IPS DF 19.7 (cell line): ENCODE measurements around the gene RAB40B.
"Not testable (repeated sequence)": the region's sequence is repeated elsewhere in the genome, so short reads cannot be mapped to it uniquely, and the experiment has no call there.

Source experiments
- DNase-seq: peaks from one replicate; pipeline ENCODE4 v3.0.0-alpha.2; 2013; ENCODE audit warnings: low read depth, low spot score

The RAB40B gene

DNA sequence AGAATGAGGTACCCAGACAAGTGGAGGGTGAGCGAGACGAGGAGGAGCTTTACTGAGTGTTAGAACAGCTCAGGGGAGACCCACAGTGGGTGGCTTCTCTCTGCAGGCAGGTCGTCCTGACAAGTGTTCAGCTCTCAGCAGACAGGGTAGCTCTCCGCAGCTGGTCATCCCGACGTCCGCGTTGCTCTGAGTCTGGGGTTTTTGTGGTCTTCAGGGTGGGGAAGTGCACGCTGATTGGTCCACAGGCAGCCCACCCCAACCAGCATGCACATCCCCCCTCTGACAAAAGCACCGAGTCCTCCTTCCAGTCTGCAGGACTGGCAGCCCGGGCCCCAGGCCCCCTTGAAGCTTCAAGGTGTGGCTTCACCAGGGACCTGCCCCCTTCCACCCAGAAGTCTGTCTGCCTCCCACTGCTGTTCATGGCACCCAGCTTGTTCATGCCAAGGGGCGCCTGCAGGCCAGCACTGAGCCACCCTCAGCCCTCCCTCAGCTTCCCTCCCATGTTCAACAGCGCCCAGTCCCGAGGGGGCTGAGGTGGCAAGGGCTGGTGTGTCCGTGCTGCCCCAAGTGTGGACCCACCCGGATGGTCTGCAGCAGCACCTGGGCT, 30.4 kb downstream of the RAB40B start:
- DNase-seq: no peak

DNA sequence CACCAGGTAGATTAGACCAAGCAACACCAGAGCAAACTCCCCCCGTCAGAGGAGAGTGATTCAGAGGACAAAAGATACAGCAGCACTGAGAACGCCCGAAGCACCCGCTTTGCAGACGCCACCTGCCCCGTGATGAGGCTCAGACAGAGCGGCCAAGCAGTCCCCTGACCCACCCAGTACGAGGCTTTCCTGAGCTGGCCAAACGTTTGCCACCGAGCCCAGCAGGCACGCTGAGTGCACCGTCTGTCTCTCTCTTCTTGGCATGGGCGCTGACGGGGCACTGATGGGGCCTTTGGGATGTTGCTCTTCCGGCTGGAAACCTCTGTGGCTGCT, 30.9 kb downstream of the RAB40B start:
- DNase-seq: no peak

DNA sequence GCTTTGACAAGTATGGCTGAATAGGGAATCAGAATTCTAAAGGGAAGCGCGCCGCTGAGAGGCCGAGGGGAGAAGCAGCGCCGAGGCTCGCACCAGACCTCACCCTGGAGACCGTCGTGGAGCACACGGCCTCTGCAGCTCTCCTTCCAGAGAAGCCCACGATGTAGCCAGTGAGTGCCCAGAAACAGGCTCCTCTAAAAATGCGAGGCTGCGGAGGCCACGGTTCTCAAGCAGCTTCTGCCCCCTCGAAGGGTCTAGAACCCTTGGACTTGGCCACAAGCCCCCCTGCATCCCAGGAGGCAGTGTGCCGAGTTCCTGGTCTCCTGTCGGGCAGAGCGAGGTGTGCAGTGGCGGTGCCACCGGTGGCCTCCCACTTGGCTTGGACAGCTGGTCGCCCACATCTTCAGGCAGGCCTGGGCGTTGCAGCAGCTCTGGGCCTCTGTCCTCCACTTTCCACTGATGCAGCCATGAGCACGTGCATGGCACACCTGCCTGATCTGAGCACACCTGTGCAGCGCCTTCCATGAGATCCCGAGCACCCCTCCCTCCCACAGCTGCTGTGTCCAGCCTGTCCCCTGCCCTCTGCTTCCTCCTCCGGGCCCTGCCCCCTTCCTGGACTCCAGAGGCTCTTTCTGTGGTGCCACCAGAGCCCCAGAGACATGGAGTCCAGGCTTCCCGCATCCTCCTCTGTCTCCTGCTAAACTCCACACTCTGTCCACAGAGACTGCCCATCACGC, 31.4 kb downstream of the RAB40B start:
- DNase-seq: no peak

DNA sequence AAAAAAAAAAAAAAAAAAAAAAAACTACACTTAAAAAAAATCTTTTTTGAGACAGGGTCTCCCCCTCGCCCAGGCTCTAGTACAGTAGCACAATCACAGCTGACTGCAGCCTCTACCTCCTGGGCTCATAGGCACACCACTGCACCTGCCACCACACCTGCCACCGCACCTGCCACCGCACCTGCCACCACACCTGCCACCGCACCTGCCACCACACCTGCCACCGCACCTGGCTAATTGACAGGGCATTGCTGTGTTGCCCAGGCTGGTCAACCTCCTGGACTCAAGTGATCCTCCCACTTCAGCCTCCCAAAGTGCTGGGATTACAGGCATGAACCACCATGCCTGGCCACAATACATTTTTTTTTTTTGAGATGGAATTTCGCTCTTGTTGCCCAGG, 32.6 kb downstream of the RAB40B start:
- no peak for DNase-seq

DNA sequence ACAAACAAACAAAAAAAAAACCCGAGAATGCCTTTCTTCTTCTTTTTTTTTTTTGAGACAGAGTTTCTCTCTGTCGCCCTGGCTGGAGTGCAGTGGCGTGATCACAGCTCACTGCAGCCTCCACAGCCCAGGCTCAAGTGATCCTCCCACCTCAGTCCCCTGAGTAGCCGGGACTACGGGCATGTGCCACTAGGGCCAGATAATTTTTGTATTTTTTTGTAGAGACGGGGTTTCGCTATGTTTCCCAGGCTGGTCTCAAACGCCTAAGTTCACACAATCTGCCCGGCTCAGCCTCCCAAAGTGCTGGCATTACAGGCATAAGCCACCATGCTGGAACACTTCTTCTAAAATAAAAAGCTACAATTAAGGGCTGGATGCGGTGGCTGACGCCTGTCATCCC, 33.3 kb downstream of the RAB40B start:
- no peak for DNase-seq

DNA sequence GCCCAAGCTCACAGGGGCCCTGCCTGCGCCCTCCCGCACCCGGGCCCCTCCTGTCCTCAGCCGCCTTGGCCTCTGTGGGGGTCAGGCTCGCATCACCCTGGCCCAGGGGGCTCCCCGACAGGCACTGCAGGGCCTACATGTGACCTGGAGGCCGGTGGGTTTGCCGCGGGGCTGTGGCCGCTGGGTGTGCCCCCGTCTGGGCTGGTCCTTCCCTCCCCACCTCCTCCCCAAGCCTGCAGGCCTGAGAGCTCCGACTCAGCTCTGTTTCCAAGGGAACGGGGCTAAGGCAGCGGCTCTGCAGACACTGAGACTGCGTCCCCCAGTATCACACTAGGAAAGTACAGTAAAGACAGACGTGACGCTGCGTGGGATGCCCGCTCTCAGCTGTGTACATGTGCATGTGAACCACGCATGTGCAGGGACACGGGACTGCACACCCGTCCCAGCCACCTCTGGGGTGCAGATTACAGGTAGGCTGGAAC, 33.8 kb downstream of the RAB40B start:
- DNase-seq: no peak

DNA sequence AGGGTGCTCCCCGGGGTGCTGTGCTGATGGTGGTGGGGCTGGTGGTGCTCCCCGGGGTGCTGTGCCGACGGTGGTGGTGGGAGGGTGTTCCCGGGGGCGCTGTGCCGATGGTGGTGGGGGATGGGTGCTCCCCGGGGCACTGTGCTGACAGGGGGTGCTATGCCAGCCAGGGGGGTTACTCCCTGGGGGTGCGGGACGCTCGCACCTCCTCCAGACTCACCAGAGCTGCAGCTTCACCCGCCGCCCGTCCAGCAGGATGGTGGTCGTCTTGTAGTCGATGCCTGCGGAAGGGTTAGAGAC, 34.3 kb downstream of the RAB40B start:
- no peak for DNase-seq

DNA sequence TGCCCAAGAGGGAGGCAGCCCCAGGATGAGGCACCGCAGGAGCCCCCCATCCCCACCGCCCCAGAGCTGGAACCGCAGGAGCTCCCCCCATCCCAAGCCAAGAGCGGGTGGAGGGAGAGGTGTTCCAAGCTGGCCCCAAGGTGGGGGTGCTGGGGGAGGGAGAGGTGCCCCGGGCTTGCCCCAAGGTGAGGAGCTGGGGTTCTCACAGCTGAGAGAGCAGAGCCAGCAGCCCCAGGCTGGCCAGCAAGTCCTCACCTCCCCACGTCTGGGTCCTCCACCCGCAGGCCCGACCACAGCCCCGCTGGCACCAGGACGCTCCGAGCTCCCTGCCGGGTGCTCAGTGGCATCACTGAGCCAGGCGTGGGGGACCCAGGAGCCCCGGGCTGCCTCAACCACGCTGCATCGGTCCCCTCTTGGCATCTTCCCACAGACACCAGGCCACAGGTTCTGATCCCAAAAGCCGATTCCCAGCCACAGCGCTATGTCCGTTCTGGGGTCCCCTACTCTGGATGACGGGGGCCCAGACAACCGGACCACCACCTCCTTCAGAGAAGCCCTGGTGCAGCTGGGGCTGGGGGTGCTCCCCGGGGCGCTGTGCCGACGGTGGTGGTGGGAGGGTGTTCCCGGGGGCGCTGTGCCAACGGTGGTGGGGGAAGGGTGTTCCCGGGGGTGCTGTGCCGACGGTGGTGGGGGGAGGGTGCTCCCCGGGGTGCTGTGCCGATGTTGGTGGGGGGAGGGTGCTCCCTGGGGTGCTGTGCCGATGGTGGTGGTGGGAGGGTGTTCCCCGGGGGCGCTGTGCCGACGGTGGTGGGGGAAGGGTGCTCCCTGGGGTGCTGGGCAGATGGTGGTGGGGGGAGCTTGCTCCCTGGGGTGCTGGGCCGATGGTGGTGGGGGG, 34.9 kb downstream of the RAB40B start:
- no peak for DNase-seq

DNA sequence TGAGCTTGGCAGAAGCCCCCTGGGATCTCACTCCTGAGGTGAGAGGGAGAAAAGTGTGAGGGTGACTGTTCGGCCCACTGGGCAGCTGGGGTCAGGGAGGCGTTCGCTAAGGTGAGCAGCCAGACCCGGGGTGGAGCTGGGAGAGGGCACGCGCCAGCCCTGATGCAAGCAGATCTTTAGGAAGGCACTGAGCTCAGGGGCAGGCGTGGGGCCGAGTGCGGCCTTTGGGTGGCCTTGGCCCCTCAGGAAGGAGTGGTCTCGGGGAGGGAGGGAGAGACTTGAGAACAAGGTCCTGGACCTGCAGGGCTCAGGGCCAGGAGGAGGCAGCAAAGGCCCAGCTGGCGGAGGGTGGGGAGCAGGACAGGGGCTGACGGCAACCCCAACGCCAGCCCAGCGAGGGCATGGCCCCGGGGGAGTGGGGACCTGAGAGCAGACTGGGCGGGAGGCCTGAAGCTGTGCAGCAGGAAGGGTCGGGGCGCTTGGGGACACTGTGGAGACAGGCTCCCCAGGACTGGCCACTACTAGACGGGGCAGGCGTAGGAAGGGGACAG, 35.7 kb downstream of the RAB40B start:
- DNase-seq: no peak

DNA sequence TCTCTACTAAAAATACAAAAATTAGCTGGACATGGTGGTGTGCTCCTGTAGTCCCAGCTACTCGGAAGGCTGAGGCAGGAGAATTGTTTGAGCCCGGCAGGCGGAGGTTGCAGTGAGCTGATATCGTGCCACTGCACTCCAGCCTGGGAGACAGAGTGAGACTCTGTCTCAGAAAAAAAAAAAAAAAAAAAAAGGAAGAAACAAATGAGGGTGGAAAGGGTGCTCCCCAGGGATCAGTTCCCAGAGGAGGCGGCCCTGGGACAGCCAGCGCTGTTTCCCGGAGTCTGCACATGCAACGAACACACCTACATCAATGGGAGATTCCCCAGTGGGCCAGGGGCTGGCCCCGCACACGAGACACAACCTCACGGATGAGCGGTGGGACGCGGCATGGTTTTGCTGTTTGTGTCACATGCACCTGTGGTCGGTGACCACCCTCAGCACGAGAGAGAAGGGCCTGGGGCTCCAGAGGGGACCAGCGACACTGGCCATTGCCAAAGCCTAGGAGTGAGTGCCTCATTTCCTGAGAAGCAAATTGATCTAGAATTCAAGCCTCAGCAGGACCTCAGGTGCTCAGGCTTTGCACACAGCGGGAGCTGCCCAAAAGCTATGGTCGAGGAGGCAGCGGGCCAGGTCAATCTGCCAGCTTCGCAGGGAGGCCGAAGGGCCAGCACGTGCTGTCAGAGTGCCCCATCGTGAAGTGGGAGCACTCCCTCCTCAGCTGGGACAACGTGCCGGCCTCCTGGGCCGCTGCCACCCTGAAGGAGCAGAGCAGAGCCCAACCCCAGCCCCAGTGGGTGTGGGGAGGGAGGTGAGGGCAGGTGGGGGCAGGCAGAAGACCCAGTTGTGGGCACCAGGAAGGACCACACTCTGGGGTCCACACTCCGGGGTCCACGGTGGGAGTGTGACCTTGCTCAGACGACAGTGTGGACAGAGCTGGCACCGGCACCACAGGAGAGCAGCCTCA, 36.5 kb downstream of the RAB40B start:
- DNase-seq: no peak

DNA sequence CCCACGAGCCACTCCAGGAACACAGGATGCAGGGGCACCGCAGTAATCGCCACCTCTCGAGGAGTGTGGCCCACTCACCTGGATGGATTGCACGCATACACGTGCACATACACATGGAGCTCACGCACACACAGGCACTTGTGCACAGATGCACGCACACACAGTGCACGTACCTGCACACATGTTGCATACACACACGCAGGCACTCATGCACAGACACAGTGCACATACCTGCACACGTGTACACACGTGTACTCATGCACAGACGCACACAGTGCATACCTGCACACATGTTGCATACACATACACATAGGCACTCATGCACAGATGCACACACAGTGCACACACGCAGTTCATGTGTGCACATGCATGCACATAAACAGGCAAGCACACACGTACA, 38.6 kb downstream of the RAB40B start:
- DNase-seq: no peak

DNA sequence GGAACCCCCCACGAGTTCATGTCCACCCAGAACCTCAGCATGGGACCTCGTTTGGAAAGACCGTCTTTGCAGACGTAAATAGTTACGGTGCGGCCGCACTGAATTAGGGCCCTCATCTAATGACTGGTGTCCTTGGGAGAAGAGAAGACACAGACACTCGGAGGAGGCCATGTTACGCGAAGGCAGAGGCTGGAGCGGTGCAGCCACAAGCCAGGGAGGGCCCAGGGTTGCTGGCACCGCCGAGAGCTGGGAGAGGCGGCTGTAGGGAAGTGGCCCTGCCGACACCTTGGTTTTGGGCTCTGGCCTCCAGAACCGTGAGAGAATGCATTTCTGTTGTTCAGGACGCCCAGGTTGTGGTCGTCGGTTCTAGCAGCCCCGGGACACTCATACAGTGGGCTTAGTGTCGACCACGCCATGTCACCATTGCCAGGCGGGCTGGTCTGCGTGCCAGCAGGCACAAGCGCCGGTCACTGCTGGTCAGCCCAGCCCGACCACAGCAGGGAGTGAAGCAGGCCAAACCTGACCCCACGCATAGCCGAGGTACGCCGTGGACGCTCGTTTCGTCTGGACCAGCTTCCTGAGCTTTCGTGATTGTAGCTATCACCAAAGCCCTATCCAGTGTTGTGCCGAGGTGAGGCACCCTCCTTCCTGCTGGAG, 39.6 kb downstream of the RAB40B start:
- DNase-seq: no peak

DNA sequence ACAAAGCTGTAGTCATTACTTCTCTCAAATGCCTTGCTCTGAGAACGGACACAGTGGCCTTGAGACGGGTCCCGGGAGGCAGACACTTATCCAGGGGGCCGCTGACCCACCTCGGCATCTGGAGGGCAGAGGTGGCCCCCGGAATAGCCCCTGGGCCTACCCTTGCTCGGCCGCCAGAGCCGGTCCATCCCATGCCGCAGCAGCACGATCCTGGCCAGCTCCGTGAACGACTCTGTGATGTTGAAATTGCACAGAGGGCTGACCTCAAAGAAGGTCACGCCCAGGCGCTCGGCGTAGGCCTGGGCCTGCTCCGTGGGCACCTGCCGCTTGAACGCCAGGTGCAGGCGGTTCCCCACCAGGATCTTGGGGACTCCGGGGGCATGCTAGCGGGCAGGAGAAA, 40.2 kb downstream of the RAB40B start:
- DNase-seq: no peak

DNA sequence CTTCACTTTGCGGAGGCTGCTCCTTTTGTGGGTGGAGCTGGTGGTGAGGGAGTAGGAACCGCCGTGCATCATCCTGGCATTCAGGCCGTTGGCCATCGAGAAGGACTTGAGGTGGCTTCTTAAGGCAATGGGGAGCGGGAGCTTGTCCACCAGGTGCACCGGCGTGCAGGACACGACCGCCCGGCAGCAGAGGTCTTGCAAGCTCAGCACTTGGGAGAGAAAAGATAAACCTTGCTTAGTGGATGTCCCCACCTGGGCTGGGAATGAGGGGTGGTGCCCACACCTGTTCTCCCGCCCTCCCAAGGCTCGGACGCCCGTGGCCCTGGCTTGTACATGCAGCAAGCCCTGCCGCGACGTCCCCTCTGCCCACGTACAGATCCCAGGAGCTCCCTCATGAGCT, 40.6 kb downstream of the RAB40B start:
- no peak for DNase-seq

DNA sequence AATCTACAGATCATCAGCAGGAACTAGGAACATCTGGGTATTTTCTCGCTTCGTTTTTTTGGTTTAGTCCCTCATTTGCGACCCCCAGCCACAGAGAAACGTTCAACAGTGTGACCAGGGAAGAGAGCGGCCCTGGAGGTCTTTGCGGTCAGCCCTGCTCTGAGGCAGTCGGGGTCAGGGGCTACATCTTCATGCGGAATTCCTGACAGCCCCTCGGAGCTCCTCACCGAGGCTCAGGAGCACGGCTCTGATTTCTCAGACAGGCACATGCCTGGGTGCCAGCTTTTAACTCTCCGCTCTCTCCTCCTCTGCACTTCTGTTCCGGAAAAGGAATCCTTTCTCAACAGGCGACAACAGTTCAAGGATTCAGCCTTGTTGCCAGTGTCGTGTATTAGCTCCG, 42.2 kb downstream of the RAB40B start:
- DNase-seq: no peak

DNA sequence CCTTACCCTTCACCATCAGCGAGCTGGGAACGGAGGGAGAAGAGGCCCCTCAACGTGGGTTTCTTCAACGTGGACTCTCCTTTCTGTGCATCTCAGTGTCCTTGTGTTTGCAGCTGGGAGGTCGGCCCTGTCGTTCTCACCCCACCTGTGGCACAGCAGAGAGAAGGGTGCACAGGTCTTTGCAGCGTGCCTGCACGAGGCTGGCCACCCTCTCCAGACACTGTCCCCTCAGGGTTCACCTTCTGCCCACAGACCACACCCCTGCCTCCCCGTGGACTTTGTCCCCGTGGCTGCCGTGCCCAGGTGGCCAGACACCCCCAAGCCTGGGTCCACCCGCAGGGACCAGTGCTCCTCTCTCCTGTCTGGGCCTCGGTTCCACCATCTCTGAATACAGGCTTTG, 43.0 kb downstream of the RAB40B start:
- no peak for DNase-seq

DNA sequence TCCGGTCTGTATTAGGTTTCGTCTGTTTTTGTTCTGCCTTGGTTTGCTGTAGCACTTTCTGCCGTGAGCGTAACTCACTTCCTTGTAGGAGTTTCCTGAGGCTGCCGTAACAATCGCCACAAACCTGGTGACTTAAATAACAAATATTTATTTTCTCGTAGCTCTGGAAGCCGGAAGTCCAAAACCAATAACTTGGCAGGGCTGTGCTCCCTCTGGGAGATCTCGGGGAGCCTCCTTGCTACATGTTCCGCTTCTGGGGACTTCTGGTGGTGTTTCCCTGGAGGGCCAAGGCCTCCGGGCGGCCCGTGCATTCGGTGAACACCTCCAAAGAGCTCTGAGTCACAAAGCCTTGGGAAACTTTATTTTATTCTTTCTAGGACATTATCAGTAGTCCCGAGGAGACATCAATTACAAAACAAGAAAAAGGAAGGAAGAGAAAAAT, 43.4 kb downstream of the RAB40B start:
- no peak for DNase-seq

DNA sequence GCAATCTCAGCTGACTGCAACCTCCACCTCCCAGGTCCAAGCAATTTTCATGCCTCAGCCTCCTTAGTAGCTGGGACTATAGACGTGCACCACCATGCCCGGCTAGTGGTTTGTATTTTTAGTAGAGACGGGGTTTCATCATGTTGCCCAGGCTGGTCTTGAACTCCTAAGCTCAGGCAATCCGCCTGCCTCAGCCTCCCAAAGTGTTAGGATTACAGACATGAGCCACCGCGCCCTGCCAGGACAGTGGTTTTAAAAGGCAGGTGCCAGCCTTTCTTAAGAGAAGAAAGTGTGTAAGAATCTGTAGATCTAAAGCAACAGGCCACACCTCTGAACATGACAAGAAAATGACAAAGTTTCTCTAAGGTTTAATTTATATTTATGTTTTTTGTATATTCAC, 43.9 kb downstream of the RAB40B start:
- not testable (repeated sequence) for DNase-seq

DNA sequence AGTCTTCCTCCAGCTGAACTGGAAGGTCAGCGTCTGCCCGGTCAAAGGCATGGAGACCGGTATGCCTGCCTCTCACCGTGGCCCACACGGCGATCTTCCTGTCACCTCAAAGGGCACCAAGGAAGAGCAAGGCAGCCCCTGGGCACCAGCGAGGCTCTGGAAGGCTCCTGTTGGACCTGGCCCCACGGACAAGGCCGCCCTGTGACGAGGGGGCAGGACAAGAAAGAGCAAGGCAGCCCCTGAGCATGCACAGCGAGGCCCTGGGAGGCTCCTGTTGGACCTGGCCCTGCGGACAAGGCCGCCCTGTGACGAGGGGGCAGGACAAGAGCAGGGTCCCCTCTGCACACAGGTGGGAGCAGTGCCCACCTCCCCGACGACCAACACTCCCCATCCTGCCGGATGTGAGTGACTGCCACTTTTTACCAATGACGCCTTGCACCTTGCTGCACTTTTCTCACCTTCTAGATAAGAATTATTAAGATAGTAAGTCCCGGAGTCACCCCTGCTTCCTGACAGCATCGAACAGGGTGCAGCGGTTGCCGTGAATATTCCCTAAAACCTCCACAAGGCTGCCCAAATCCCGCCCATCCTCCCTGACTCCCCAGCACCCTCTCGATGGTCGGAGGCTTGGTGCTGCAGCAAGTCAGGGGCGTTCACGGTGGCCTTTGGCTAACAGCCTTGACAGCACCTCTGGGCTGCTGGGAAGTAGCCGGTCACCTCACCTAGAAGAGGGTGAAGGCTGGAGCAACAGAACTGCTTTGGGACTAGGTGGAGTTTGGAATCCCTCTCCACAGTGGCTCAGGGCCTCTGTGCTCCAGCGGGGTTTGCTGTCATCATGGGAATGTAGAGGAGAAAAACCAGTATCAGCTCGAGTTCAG, 44.6 kb downstream of the RAB40B start:
- DNase-seq: no peak

DNA sequence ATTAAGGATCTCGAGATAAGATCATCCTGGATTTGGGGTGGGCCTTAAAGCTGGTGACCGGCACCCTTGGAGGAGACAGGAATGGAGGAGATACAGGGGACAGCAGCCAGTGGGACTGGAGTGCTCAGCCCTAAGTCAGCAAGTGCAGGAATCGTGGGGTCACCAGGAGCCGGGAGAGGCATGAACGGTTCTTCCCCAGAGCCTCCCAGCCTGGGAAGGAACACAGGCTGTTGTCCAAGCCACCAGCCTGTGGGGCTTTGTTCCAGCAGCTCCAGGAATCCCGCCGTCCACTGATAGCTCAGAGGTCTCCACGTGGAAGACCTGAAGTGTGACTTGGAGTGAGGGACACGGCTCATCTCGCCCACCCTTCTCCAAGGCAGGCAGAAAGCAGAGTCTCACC, 47.8 kb downstream of the RAB40B start:
- no peak for DNase-seq
